BLaER1 treated with 17β-estradiol and CSF1 and Interleukin-3, amounts not matched to agents 10 nM and 100 nM (cell line): ENCODE results near the gene PFN4.

ENCODE experiments used
- H3K27ac ChIP-seq, 11 experiments: shearing (Covaris generic); formaldehyde crosslinking; 2 replicates each; pipeline ENCODE4 v1.8.1; 2022
- H3K27me3 ChIP-seq, 11 experiments: shearing (Covaris generic); formaldehyde crosslinking; 2 replicates each; pipeline ENCODE4 v1.8.1; 2022
- H3K36me3 ChIP-seq, 11 experiments: shearing (Covaris generic); formaldehyde crosslinking; 2 replicates each; pipeline ENCODE4 v1.8.1; 2022
- H3K4me1 ChIP-seq, 10 experiments: shearing (Covaris generic); formaldehyde crosslinking; 2 replicates each; pipeline ENCODE4 v1.8.1; 2022
- H3K4me2 ChIP-seq, 11 experiments: shearing (Covaris generic); formaldehyde crosslinking; 2 replicates each; pipeline ENCODE4 v1.8.1; 2022
- H3K4me3 ChIP-seq, 10 experiments: shearing (Covaris generic); formaldehyde crosslinking; 2 replicates each; pipeline ENCODE4 v1.8.1; 2022
- H3K9ac ChIP-seq, 11 experiments: shearing (Covaris generic); formaldehyde crosslinking; 2 replicates each; pipeline ENCODE4 v1.8.1; 2022
- H3K9me3 ChIP-seq, 11 experiments: shearing (Covaris generic); formaldehyde crosslinking; replicated peaks in 1 of 11; 2 replicates each; pipeline ENCODE4 v1.8.1; 2022
- H4K20me1 ChIP-seq, 11 experiments: shearing (Covaris generic); formaldehyde crosslinking; 2 replicates each; pipeline ENCODE4 v1.8.1; 2022
- Cebpa-rat ChIP-seq, 11 experiments: shearing (Covaris generic); IDR thresholded peaks; 2 replicates each; pipeline ENCODE4 v1.8.1; 2022

PFN4 gene

DNA sequence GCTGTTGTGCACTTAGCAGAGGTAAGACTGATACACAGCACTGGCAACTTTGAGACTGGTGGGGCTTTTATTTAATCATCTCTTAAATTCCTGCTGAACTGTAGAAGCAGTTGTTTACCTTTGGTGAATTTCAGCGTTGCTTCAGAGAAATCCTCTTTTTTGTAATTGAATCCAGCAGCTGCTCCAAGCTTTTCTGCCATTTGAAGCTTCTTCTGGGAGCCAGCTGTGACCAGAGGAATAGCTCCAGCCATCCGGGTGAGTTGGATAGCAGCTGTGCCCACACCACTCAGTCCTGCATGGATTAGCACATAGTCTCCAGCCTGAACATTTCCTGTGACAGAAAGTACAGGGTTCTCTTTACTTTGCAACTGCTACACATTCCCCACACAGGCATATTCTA lies 42.4 kb downstream of the PFN4 start:
- H3K9ac ChIP-seq = no peak overlapping the region
- peaks cover 25 to 58% (median 36%) of the 10 kb centered on the region in 10 experiments for H3K4me1 ChIP-seq
- H3K4me2 ChIP-seq = no peak overlapping the region
- H3K27me3 ChIP-seq = no peaks in the 10 kb centered on the region
- H3K36me3 ChIP-seq = peaks cover 0 to 46% (median 26%) of the 10 kb centered on the region in 11 experiments; a peak in 17 of 22 replicates
- TF ChIP-seq Cebpa-rat (IDR thresholded peaks at IDR 0.05) = no peak
- H3K27ac ChIP-seq = no peak overlapping the region
- H4K20me1 ChIP-seq = peaks cover 0 to 14% (median 0%) of the 10 kb centered on the region in 11 experiments; a peak in 4 of 22 replicates
- H3K4me3 ChIP-seq = no peak overlapping the region
- no peaks in the 10 kb centered on the region for H3K9me3 ChIP-seq

DNA sequence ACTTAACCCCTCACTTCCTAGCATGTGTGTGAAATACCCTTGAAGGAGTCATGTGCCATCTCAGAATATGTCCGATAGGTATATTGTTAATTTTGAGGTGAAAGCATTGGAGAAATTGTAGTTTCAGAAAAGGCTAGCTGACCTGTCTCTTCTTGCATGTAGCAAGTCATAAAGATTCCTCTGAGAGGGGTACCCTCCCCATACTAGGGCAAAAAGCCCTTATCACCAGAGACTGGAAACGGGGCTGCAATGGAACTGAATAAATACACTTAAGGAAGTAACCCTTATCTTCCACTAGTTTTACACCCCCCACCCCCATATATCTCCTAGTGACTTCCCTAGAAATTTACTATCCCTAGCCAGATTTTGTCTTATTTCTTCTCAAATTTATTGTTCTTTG lies 45.3 kb downstream of the PFN4 start:
- peak overlapping the region; percentile 71 to 91 (median 83); a peak in 21 of 22 replicates for H3K27ac ChIP-seq
- H3K9ac ChIP-seq = peak overlapping the region; percentile 81 to 94 (median 91)
- peaks cover 24 to 60% (median 31%) of the 10 kb centered on the region in 10 experiments for H3K4me1 ChIP-seq
- H3K4me3 ChIP-seq = peak overlapping the region; percentile 73 to 100 (median 87)
- H3K9me3 ChIP-seq = no peaks in the 10 kb centered on the region
- no peak for TF ChIP-seq Cebpa-rat (IDR thresholded peaks at IDR 0.05)
- H3K4me2 ChIP-seq = peak overlapping the region; percentile 85 to 98 (median 93)
- peaks cover 0 to 42% (median 4%) of the 10 kb centered on the region in 11 experiments; a peak in 10 of 22 replicates for H4K20me1 ChIP-seq
- peaks cover 17 to 57% (median 41%) of the 10 kb centered on the region in 11 experiments for H3K36me3 ChIP-seq
- H3K27me3 ChIP-seq = no peaks in the 10 kb centered on the region

- Histone ChIP-seq H3K4me3 (peak overlapping the region; percentile 73 to 100 (median 87)), H4K20me1 (peaks cover 0 to 46% (median 7%) of the 10 kb centered on the region in 11 experiments; a peak in 10 of 22 replicates), H3K4me2 (peak overlapping the region; percentile 85 to 98 (median 93)), H3K9me3 (no peaks in the 10 kb centered on the region), H3K9ac (peak overlapping the region; percentile 81 to 94 (median 91)), H3K27ac (peak overlapping the region; percentile 71 to 91 (median 83)), H3K27me3 (no peaks in the 10 kb centered on the region), H3K4me1 (peaks cover 24 to 56% (median 29%) of the 10 kb centered on the region in 10 experiments), H3K36me3 (peaks cover 20 to 57% (median 41%) of the 10 kb centered on the region in 11 experiments)
- no peak for TF ChIP-seq Cebpa-rat (IDR thresholded peaks at IDR 0.05)
These were observed 45.6 kb downstream of the PFN4 start for GRCh38 chr2:24077535-24077877.

GRCh38 chr2:24076849-24077534 lies 46.1 kb downstream of the PFN4 start:
- Histone ChIP-seq H3K36me3 (peaks cover 26 to 57% (median 43%) of the 10 kb centered on the region in 11 experiments), H3K9me3 (no peaks in the 10 kb centered on the region), H4K20me1 (peaks cover 0 to 51% (median 12%) of the 10 kb centered on the region in 11 experiments; a peak in 14 of 22 replicates), H3K27ac (peak overlapping the region; percentile 71 to 91 (median 83)), H3K27me3 (no peaks in the 10 kb centered on the region), H3K4me2 (peak overlapping the region; percentile 85 to 98 (median 93)), H3K4me3 (peak overlapping the region; percentile 73 to 100 (median 87)), H3K4me1 (peaks cover 24 to 51% (median 29%) of the 10 kb centered on the region in 10 experiments), H3K9ac (peak overlapping the region; percentile 81 to 94 (median 91))
- no peak for TF ChIP-seq Cebpa-rat (IDR thresholded peaks at IDR 0.05)

DNA sequence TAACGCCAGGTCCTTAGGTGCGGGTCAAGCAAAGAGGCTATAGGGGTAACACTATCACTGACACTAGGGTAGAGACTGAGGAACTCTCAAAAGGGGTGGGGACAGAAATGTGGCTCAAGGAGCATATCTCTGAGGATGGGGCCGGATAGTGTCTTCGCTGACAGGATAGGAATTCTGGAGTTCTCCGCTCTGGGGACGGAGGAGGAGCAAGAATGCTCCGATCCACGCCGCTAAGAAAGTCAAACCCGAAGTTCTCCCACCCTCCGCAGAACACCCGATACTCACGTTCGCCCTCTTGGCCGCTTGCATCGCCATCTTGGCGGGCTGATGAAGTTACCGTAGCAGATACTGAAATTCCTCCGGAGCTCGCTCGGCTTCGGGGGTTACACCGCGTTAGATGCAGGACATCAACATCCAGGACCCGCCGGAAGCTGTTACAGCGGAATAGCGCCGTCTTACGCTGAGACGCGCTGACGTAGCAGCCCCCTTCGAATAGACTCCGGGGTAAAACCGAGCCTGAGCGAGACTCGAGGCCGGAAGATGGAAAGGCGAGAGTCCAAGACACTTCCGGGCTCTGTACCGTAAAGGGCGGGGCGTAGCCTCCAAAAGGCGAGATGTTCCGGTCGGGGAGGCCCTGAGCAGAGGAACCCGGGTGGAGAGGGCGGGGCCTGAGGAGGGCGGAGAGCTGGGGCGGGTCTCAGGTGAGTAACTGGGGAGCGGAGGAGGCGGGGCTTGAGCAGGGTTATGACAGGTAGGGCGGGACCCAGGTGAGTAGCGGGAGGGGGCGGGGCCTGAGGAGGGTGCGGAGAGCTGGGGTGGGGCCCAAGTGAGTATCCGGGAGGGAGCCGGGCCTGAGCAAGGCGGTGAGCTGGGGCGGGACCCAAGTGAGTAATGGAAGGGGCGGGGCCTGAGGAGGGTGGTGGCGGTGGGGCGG lies 47.0 kb downstream of the PFN4 start, which contains the start of gene SF3B6:
TSS of gene SF3B6 (minus strand) at position 412 of the 934 bp plus-strand sequence. CDS start at position 315, 97 bp downstream.
- peak within 1 kb of the TSS; percentile 90 to 98 (median 94) for H3K4me2 ChIP-seq
- no peak for TF ChIP-seq Cebpa-rat (IDR thresholded peaks at IDR 0.05)
- peaks cover 24 to 43% (median 29%) of the 10 kb centered on the region in 10 experiments for H3K4me1 ChIP-seq
- H3K9ac ChIP-seq = peak within 1 kb of the TSS; percentile 81 to 94 (median 91)
- H3K27ac ChIP-seq = peak within 1 kb of the TSS; percentile 71 to 91 (median 83)
- no peaks in the 10 kb centered on the region for H3K9me3 ChIP-seq
- no peaks in the 10 kb centered on the region for H3K27me3 ChIP-seq
- peaks cover 0 to 59% (median 17%) of the 10 kb centered on the region in 11 experiments; a peak in 15 of 22 replicates for H4K20me1 ChIP-seq
- H3K36me3 ChIP-seq = peaks cover 31 to 57% (median 43%) of the 10 kb centered on the region in 11 experiments
- H3K4me3 ChIP-seq = peak within 1 kb of the TSS; percentile 73 to 100 (median 87)

GRCh38 chr2:24075259-24075658 lies 47.9 kb downstream of the PFN4 start:
- Histone ChIP-seq H3K9me3 (no peaks in the 10 kb centered on the region), H3K27ac (peak overlapping the region in 10 of 11 experiments; percentile 71 to 91 (median 84); a peak in 18 of 22 replicates), H3K4me2 (peak overlapping the region; percentile 76 to 97 (median 89)), H3K27me3 (no peaks in the 10 kb centered on the region), H4K20me1 (peaks cover 4 to 68% (median 21%) of the 10 kb centered on the region in 11 experiments; a peak in 16 of 22 replicates), H3K4me1 (peaks cover 24 to 38% (median 29%) of the 10 kb centered on the region in 10 experiments), H3K4me3 (peak overlapping the region; percentile 73 to 100 (median 87)), H3K9ac (peak overlapping the region; percentile 81 to 94 (median 91)), H3K36me3 (peaks cover 36 to 59% (median 48%) of the 10 kb centered on the region in 11 experiments)
- TF ChIP-seq Cebpa-rat (IDR thresholded peaks at IDR 0.05) = no peak

DNA sequence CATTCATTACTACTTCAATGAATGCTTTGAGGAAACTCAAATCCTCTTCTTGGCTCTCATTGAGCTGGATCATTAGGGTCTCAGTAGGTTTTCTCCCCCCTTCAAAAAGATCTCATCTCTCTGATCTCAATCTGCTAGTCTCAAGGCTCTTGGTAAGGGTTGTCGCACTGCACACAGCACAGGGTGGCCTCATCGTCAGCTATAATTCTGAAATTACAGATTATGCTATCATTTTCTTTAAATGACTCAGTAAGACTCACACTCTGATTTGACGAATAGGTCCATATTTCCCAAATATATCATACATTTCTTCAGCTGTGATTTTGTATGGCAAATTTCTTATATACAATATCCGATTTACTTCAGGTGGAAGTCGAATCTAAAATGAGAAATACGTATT lies 49.3 kb downstream of the PFN4 start:
- Histone ChIP-seq H3K4me2 (no peak overlapping the region), H3K36me3 (peaks cover 46 to 60% (median 57%) of the 10 kb centered on the region in 11 experiments), H3K4me1 (peaks cover 26 to 37% (median 32%) of the 10 kb centered on the region in 10 experiments), H3K27ac (no peak overlapping the region), H3K9ac (no peak overlapping the region; a peak in 1 of 22 replicates), H4K20me1 (peaks cover 11 to 78% (median 33%) of the 10 kb centered on the region in 11 experiments; a peak in 16 of 22 replicates), H3K9me3 (no peaks in the 10 kb centered on the region), H3K27me3 (no peaks in the 10 kb centered on the region), H3K4me3 (no peak overlapping the region)
- TF ChIP-seq Cebpa-rat (IDR thresholded peaks at IDR 0.05) = no peak

DNA sequence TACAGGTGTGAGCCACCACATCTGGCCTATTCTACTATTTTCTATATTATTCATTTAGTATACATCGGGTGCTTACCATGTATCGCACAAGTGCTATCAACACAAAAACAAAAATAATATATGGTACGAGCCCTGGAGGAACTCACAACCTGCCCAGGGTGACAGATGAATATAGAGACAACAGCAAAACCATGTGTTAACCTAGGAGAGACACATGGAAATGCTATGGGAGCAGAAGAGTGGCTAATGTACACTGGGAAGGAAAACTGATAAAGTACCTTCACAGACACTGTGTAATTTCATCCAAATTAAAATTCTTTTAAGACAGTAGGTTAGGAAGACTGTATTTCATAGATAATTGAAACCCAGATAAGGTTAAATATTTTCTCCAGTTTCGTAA lies 50.9 kb downstream of the PFN4 start:
- peaks cover 13 to 24% (median 20%) of the 10 kb centered on the region in 10 experiments for H3K4me1 ChIP-seq
- H3K9ac ChIP-seq = no peak overlapping the region
- H3K27ac ChIP-seq = no peak overlapping the region
- H3K27me3 ChIP-seq = no peaks in the 10 kb centered on the region
- peaks cover 61 to 75% (median 72%) of the 10 kb centered on the region in 11 experiments for H3K36me3 ChIP-seq
- H4K20me1 ChIP-seq = peaks cover 12 to 82% (median 33%) of the 10 kb centered on the region in 11 experiments; a peak in 16 of 22 replicates
- no peaks in the 10 kb centered on the region for H3K9me3 ChIP-seq
- no peak for TF ChIP-seq Cebpa-rat (IDR thresholded peaks at IDR 0.05)
- H3K4me3 ChIP-seq = no peak overlapping the region
- H3K4me2 ChIP-seq = no peak overlapping the region
